Measurements from ENCODE around the gene KRT83. TPM values are rescaled to one million over a fixed set of nuclear protein-coding genes. Genes with fewer than 3 reads are reported as not detected.

Gene KRT83
- not detected for total RNA-seq
- long read RNA-seq, donor 1 = 0 reads
- long read RNA-seq, donor 2 = 0 reads

GRCh38 chr12:52320784-52321400 lies at the start of gene KRT83:
KRT83 (minus strand) TSS chr12:52321398; CDS start chr12:52321335, 63 bp downstream.
- Histone ChIP-seq H3K4me3 (no peak within 1 kb of the TSS), H3K36me3 (ENCODE audit: low read depth) (no peaks in the 10 kb centered on the region), H3K4me1 (ENCODE audit: low read depth) (no peaks in the 10 kb centered on the region), H3K9me3 (no peaks in the 10 kb centered on the region)
- ATAC-seq (no peak), DNase-seq (no peak)
- no peak for TF ChIP-seq CTCF (IDR thresholded peaks at IDR 0.05)
- intact Hi-C loops (cut with DNase I, micrococcal nuclease) = no loop called here

- DNase-seq (no peak), ATAC-seq (no peak)
- no peak for TF ChIP-seq CTCF (IDR thresholded peaks at IDR 0.05)
- intact Hi-C loops (cut with DNase I, micrococcal nuclease) = loop anchor here (10.0 kb wide), 2 partner anchors 135 to 505 kb away; no protein-coding TSS in a partner anchor
- Histone ChIP-seq H3K9me3 (no peaks in the 10 kb centered on the region), H3K36me3 (ENCODE audit: low read depth) (no peaks in the 10 kb centered on the region), H3K4me1 (ENCODE audit: low read depth) (no peaks in the 10 kb centered on the region), H3K4me3 (no peak overlapping the region)
Measured at GRCh38 chr12:52369809-52370208, 48.6 kb upstream of the KRT83 start.

GRCh38 chr12:52369211-52369610 lies 48.0 kb upstream of the KRT83 start:
- Histone ChIP-seq H3K36me3 (ENCODE audit: low read depth) (no peaks in the 10 kb centered on the region), H3K4me1 (ENCODE audit: low read depth) (no peaks in the 10 kb centered on the region), H3K9me3 (no peaks in the 10 kb centered on the region), H3K4me3 (no peak overlapping the region)
- intact Hi-C loops (cut with DNase I, micrococcal nuclease) = loop anchor here in 1 of 2 donors (10.0 kb wide), 1 partner anchor 506 kb away; no protein-coding TSS in a partner anchor
- ATAC-seq = no peak
- TF ChIP-seq CTCF (IDR thresholded peaks at IDR 0.05) = no peak
- DNase-seq = no peak

- TF ChIP-seq CTCF (IDR thresholded peaks at IDR 0.05) = no peak
- no peak for ATAC-seq
- DNase-seq = no peak
Measured at GRCh38 chr12:52368508-52368907, 47.3 kb upstream of the KRT83 start.

GRCh38 chr12:52367876-52368275 lies 46.7 kb upstream of the KRT83 start:
- ATAC-seq (no peak), DNase-seq (no peak)
- no peaks in the 10 kb centered on the region for H3K4me1 ChIP-seq (ENCODE audit: low read depth)
- intact Hi-C loops (cut with DNase I, micrococcal nuclease) = loop anchor here in 1 of 2 donors (10.0 kb wide), 1 partner anchor 507 kb away; no protein-coding TSS in a partner anchor
- H3K4me3 ChIP-seq = no peak overlapping the region
- H3K9me3 ChIP-seq = no peaks in the 10 kb centered on the region
- TF ChIP-seq CTCF (IDR thresholded peaks at IDR 0.05) = no peak
- H3K36me3 ChIP-seq (ENCODE audit: low read depth) = no peaks in the 10 kb centered on the region

More at GRCh38 chr12:52368508-52368907, 47.3 kb upstream of the KRT83 start:
- no peaks in the 10 kb centered on the region for H3K36me3 ChIP-seq (ENCODE audit: low read depth)
- H3K4me1 ChIP-seq (ENCODE audit: low read depth) = no peaks in the 10 kb centered on the region
- no peak overlapping the region for H3K4me3 ChIP-seq
- intact Hi-C loops (cut with DNase I, micrococcal nuclease) = loop anchor here in 1 of 2 donors (10.0 kb wide), 1 partner anchor 506 kb away; no protein-coding TSS in a partner anchor
- H3K9me3 ChIP-seq = no peaks in the 10 kb centered on the region
